Activated CD4-positive, CD25-positive, alpha-beta regulatory T cell (primary cell): ENCODE measurements around the gene MSRB1.
"Not testable (repeated sequence)": the region's sequence is repeated elsewhere in the genome, so short reads cannot be mapped to it uniquely, and the experiment has no call there.

Experiments used
- DNase-seq, 4 experiments: peaks; one replicate each; lab custom pipeline; 2025; lab: John Stamatoyannopoulos, UW

The MSRB1 gene

DNA sequence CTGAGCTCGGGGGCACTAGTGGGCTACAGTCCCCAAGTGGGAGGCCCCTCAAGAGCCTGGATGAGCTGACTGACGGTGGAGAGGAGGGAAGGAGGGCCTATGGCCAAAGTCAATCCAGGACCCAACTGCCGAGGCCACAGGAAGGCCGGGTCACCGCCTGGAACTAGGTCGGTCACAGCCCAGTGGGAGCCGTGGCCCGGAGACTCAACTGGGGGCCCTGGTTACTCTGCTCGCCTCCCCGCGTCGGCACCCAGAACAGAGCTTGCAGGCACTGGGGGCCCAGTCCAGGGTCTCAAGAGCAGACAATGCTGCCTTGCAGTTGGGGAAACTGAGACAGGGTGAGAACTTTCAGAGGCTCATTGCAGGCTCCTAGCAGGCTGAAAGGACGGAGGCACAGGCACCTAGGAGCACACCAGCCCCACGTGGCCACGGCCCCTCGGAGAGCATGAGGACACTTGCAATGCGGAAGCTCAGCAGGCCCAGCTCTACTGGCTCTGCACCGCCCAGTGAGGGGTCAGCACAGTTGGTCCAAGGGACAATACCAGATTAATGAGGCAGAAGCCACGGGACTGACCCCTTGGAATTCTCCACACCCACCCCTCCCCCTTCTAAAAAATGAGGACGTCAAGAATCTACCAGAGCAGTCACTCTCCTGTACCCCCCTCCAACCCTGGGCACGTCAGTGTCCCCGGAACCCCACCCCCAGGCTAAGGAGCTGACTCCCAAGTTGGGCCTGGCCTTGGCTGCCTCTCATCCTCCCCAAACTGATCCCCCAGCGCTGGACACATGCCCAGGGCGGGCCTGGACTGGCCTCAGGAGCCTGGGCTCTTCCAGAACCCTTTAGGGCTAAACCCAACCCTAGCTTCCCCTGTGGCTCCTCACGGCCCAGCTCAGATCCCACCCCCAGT, 27.0 kb downstream of the MSRB1 start:
- no peak for DNase-seq

DNA sequence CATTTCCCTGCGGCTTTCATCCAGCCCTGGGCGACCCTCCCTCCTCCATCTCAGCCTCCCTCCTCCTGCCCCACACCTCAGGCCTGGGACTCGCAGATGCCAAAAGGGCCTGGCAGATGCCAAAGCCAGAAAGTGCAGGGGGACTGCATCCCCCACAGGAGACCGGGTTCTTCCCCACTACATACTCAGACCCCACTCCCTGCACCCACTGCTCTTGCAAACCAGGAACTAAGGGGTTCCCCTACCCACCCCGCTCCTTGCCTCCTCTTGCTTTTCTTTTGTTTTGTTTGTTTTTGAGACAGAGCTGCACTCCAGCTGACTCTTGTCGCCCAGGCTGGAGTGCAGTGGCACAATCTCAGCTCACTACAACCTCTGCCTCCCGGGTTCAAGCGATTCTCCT, 28.0 kb downstream of the MSRB1 start:
- no peak for DNase-seq

- no peak for DNase-seq
Observed at GRCh38 chr16:1914084-1914608, 28.9 kb downstream of the MSRB1 start.

DNA sequence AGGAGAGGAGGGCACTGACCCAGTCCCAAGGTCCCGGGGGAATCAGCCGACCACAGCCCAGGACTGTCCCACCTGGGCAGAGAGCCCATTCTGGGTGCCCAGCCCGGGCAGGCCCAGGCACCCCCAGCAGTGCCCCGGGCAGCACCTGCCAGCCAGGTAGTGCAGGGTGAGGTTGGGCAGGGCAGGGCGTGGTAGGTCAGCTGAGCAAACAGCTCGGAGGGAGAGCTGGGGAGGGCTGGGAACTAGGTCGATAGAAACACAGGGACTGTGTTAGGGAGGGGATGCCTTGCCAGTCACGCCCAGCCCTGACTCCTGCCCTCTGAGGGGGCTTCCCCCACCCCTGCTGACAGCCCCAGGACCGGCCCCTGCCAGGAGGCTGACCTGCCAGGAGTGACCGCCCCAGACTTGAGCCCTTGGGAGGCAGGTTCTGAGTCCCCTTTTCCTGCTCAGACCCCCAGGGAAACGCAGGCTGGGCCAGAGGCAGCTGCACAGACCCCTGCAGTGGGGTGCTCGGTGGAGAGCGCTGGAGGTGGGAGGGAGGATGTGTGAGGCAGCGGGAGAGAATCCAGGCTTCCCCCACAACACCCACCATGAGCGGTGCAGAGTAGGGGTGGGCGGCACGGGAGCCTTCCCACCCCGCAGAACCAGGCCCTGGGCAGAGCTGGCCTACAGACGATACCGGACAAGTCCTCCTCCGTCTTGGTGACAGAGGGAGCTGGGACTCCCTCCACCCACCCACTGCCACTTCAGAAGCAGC, 29.5 kb downstream of the MSRB1 start:
- DNase-seq, result no peak

DNA sequence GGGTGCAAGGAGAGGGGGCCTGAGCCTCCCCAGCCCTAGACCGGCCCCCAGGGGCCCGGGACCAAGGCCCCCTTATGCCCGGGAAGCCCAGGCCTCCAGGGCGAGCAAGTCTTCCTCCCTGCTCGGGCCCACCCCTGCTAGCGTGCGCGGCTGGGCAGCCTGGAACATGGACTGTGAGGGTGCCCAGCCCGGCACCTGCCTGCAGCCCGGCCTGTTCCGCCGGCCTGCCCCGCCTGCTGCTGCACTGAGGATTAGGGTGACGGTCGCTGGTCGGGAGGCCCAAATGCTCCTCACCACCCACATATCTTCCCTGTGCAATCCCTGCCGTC, 30.8 kb downstream of the MSRB1 start:
- no peak for DNase-seq

DNA sequence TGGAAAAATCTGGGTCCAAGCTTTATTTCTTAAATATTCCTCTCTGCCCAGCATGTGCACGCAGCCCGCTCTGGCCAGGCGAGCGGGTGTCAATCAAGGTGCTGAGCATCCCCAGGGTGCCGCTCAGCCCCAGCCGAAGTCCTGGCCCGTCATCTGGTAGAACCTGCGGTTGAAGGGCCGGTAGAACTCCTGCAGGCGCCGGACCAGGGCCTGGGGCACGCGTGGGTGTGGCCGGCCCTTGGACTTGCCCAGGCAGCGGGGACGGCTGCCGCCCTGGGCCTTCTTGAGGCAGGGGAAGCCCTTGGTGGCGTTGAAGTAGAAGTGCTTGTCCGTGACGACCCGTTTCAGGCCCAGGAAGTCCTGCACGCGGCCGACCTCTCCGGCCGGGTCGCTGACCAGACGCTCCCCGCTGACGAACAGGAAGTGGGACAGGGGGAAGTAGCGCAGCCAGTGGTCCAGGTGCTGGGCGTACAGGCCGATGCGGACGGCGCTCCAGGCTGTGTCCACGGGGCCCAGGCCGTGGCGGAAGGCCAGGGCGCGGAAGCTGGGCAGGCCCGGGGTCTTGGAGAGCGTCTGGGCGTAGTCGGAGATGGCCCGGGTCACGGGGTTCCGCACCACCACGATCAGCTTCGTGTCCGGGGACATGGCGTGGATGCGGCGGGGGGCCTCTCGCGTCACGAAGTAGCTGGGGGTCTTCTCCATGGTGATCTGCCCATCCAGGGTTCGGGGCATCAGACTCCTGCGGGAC, 31.4 kb downstream of the MSRB1 start:
- no peak for DNase-seq

DNA sequence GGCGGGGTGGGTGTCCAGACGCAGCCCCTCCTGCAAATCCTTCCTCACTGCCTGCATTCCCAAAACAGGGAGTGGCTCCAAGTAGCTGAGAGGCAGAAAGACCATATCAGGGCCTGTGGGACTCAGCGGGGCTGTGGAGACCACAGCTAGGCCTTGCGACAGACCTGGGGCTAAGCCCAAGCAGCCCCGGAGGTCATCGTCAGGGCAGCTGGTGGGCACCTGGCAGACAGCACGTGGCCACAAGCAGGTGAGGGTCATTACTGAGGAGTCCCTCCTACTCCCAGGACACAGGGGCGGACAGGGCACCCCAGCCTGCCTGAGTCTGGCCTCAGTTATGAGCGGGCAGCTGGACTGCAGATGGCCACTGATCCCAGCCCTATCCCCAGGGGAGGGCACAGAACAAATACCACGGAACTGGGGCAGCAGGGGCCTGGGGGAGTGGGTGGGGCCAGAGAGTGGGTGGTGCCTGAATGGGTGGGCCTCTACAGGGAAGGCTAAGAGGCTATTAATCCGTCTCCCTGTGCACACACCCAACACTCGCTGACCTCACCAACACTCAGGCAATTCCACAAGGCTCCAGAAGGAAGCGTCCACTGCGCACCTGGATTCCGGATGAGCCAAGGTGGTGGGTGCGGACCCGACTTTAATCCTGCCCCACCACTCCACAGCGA, 33.3 kb downstream of the MSRB1 start:
- DNase-seq, result no peak

GRCh38 chr16:1908983-1909382, 34.0 kb downstream of the MSRB1 start:
- no peak for DNase-seq

- DNase-seq, result no peak
Observed at GRCh38 chr16:1908184-1908583, 34.8 kb downstream of the MSRB1 start.

- DNase-seq, result no peak
Observed at GRCh38 chr16:1907226-1907860, 35.7 kb downstream of the MSRB1 start.

GRCh38 chr16:1906846-1907165, 36.2 kb downstream of the MSRB1 start:
- DNase-seq, result no peak

GRCh38 chr16:1906055-1906845, 36.7 kb downstream of the MSRB1 start:
- DNase-seq, result no peak

- no peak for DNase-seq
Observed at GRCh38 chr16:1903845-1904840, 38.9 kb downstream of the MSRB1 start.

GRCh38 chr16:1903220-1903574, 39.8 kb downstream of the MSRB1 start:
- DNase-seq, result no peak

DNA sequence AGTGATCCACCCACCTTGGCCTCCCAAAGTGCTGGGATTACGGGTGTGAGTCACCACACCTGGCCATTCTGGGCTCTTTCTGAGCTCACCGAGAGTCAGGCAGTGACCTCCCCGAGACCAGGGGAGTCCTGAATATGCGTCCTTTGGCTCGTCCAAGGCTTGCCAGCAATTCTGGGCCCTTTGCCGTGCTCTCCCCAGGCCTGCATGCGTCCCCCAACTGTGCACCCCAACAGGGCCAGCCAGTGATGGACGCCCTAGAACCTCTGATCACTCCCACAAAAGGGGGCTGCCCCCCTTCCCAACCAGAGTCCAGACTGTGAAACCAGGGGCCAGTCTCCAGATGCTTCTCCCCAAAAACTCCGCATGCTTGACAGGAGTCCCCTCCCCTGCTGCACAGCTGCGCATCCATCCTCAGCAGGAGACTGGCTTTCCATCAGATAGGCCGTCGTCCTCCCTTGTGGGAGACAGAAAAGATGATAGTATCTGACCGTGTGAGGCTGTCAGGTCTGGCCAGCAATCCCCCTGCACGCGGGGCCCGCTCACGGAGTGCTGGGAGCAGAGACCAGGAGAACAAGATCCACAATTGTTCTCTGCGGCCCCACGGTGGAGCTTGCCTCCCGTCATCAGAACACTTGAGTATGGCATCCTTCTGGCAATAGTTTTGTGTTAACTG, 40.3 kb downstream of the MSRB1 start:
- DNase-seq, result no peak

GRCh38 chr16:1900452-1900774, 42.6 kb downstream of the MSRB1 start:
- DNase-seq, result no peak

GRCh38 chr16:1899641-1900451, 43.2 kb downstream of the MSRB1 start:
- no peak for DNase-seq

DNA sequence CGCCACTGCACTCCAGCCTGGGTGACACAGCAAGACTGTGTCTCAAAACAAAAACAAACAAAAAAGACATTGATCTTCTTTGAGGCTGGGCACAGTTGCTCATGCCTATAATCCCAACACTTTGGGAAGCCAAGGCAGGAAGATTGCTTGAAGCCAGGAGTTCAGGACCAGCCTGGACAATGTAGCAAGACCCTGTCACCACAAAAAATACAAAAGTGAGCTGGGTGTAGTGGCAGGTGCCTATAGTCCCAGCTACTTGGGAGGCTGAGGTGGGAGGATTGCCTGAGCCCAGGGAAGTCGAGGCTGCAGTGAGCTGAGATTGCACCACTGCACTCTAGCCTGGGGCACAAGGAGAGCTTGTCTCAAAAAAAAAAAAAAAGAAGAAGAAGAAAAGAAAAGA, 45.3 kb downstream of the MSRB1 start:
- not testable (repeated sequence) for DNase-seq
